Measurements from ENCODE around the gene PGAP3.
A peak's percentile ranks its signal among the peaks of the same experiment; 100 is the strongest.

The PGAP3 gene

DNA sequence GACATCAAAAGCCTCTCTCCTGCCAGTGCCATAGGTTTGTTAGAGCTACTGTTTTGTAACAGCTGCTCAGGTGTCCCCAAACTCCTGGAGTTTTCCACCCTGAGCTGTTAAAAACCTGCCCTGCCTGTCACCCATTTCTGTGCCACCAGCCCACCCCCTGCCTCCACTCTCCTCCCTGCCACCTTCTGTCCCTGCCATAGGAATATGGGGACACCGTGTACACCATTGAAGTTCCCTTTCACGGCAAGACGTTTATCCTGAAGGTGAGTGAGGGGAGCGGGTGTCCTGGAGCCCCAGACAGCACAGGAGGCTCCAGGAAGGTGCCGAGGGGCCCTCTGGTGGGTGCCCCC, 27.9 kb downstream of the PGAP3 start:
- peaks cover 18% of the 10 kb centered on the region for H3K79me1 ChIP-seq (replicated peaks; ENCODE audit: low read length, poor library complexity, severe bottlenecking)
- no peak overlapping the region for H2BK15ac ChIP-seq (ENCODE audit: low read depth, poor library complexity, severe bottlenecking)
- H2BK120ac ChIP-seq (ENCODE audit: low read depth, low read length) = no peak overlapping the region
- H3K27ac ChIP-seq (ENCODE audit: low read length, poor library complexity, severe bottlenecking) = no peak overlapping the region
- H4K91ac ChIP-seq (ENCODE audit: low read length) = no peak overlapping the region
- no peak overlapping the region for H3K18ac ChIP-seq (ENCODE audit: low read depth in 1 of 2, low read length in 2 of 2)
- no peak overlapping the region for H3K14ac ChIP-seq (ENCODE audit: low read length in 2 of 2)
- no peak overlapping the region for H2BK5ac ChIP-seq (ENCODE audit: low read depth, low read length, poor library complexity, severe bottlenecking)
- peaks cover 0 to 5% of the 10 kb centered on the region in 2 experiments for H3K27me3 ChIP-seq (ENCODE audit: control insufficient read depth in 1 of 2, insufficient read depth in 1 of 2, low read length in 2 of 2)
- no peak overlapping the region for H2AK5ac ChIP-seq (ENCODE audit: low read length, severe bottlenecking)
- H3K9ac ChIP-seq (ENCODE audit: low read length) = no peak overlapping the region
- 96% methylated on average over 5 of the region's 5 CpGs for WGBS
- H3K4me2 ChIP-seq (ENCODE audit: low read length, poor library complexity, severe bottlenecking) = no peak overlapping the region
- no peak overlapping the region for H3K4ac ChIP-seq (ENCODE audit: low read depth in 1 of 2, low read length in 2 of 2)
- no peak overlapping the region for H3K23ac ChIP-seq (ENCODE audit: low read length in 2 of 2)
- H3K4me3 ChIP-seq (ENCODE audit: insufficient read depth in 1 of 2, low read depth in 1 of 2, low read length in 2 of 2) = no peak overlapping the region
- H4K8ac ChIP-seq (ENCODE audit: low read length) = no peak overlapping the region
- no peaks in the 10 kb centered on the region for H3K9me3 ChIP-seq (ENCODE audit: control insufficient read depth, low read length)
- no peak overlapping the region for H2BK12ac ChIP-seq (ENCODE audit: low read length in 2 of 2)
- no peak for DNase-seq
- H3K36me3 ChIP-seq (ENCODE audit: control insufficient read depth in 1 of 2, insufficient read depth in 2 of 2, low read depth in 1 of 2, low read length in 2 of 2) = peaks cover 39 to 75% of the 10 kb centered on the region in 2 experiments
- H3K4me1 ChIP-seq (ENCODE audit: control insufficient read depth, insufficient read depth, low read depth, low read length) = peaks cover 55% of the 10 kb centered on the region
- no peak overlapping the region for H2AFZ ChIP-seq (ENCODE audit: low read depth, low read length)

DNA sequence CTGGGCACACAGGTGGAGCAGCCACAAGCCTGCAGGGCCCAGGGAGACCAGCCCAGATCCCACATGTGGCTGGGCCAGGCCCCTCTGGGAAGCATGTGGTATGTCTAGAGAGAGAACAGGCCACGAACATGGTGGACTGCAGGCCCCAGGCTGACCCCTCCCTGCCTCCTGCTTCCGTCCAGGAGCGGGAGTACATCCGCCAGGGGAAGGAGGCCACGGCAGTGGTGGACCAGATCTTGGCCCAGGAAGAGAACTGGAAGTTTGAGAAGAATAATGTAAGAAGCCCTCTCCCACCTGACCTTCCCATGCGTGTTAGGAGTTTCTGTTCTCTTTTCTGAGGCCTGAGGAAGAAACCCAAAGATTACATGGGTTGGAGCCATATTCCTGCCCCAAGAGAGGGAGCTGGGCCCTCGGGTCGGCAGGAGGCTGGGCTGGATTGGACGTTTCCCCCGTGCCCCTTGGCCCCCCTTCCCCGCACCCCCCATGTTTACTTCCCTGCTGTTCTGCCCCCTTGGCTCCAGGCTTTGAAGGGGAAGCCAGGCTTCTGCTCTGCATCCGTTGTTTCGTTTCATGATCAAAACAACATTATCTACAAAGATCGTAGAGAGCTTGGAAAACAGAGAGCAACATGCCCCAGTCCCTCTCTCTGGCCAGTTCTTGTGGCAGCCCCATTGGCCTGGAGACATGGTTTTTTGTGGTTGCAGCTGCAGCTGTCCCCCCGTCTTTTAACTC, 28.4 kb downstream of the PGAP3 start:
- no peak overlapping the region for H2BK120ac ChIP-seq (ENCODE audit: low read depth, low read length)
- no peaks in the 10 kb centered on the region for H3K27me3 ChIP-seq (ENCODE audit: control insufficient read depth in 1 of 2, insufficient read depth in 1 of 2, low read length in 2 of 2)
- no peak overlapping the region for H2BK15ac ChIP-seq (ENCODE audit: low read depth, poor library complexity, severe bottlenecking)
- H2AK5ac ChIP-seq (ENCODE audit: low read length, severe bottlenecking) = no peak overlapping the region
- H3K9me3 ChIP-seq (ENCODE audit: control insufficient read depth, low read length) = no peaks in the 10 kb centered on the region
- H3K79me1 ChIP-seq (replicated peaks; ENCODE audit: low read length, poor library complexity, severe bottlenecking) = peaks cover 21% of the 10 kb centered on the region
- peak overlapping the region; percentile 32 for H4K8ac ChIP-seq (ENCODE audit: low read length)
- H3K14ac ChIP-seq (ENCODE audit: low read length in 2 of 2) = no peak overlapping the region
- no peak overlapping the region for H3K27ac ChIP-seq (ENCODE audit: low read length, poor library complexity, severe bottlenecking)
- H3K18ac ChIP-seq (ENCODE audit: low read depth in 1 of 2, low read length in 2 of 2) = no peak overlapping the region
- no peak overlapping the region for H4K91ac ChIP-seq (ENCODE audit: low read length)
- H3K4me1 ChIP-seq (ENCODE audit: control insufficient read depth, insufficient read depth, low read depth, low read length) = peaks cover 49% of the 10 kb centered on the region
- no peak overlapping the region for H3K9ac ChIP-seq (ENCODE audit: low read length)
- no peak overlapping the region for H3K4ac ChIP-seq (ENCODE audit: low read depth in 1 of 2, low read length in 2 of 2)
- no peak overlapping the region for H2BK5ac ChIP-seq (ENCODE audit: low read depth, low read length, poor library complexity, severe bottlenecking)
- no peak overlapping the region for H3K23ac ChIP-seq (ENCODE audit: low read length in 2 of 2)
- WGBS = 85% methylated on average over 14 of the region's 15 CpGs
- no peak overlapping the region for H3K4me3 ChIP-seq (ENCODE audit: insufficient read depth in 1 of 2, low read depth in 1 of 2, low read length in 2 of 2)
- no peak overlapping the region for H2BK12ac ChIP-seq (ENCODE audit: low read length in 2 of 2)
- H3K36me3 ChIP-seq (ENCODE audit: control insufficient read depth in 1 of 2, insufficient read depth in 2 of 2, low read depth in 1 of 2, low read length in 2 of 2) = peaks cover 42 to 78% of the 10 kb centered on the region in 2 experiments
- no peak overlapping the region for H2AFZ ChIP-seq (ENCODE audit: low read depth, low read length)
- no peak for DNase-seq
- H3K4me2 ChIP-seq (ENCODE audit: low read length, poor library complexity, severe bottlenecking) = no peak overlapping the region

DNA sequence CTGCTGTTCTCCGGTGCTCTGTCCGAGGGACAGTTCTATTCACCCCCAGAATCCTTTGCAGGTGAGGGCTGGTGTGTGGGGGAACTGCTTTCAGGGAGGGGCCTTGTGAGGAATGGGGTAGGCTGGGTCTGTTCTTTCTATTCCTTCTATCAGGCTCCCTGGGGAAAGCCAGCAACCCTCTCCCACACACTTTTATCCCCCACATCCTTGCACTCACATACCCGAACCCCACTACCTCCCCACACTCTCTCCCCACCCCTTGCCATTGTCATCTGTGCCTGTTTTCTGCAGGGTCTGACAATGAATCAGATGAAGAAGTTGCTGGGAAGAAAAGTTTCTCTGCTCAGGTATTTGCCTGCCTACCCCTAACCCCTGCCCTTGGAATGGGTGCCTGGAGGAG, 29.1 kb downstream of the PGAP3 start:
- Histone ChIP-seq H2AFZ (ENCODE audit: low read depth, low read length) (no peak overlapping the region), H3K4ac (ENCODE audit: low read depth in 1 of 2, low read length in 2 of 2) (no peak overlapping the region), H3K4me3 (ENCODE audit: insufficient read depth in 1 of 2, low read depth in 1 of 2, low read length in 2 of 2) (no peak overlapping the region), H4K8ac (ENCODE audit: low read length) (no peak overlapping the region), H3K36me3 (ENCODE audit: control insufficient read depth in 1 of 2, insufficient read depth in 2 of 2, low read depth in 1 of 2, low read length in 2 of 2) (peaks cover 42 to 83% of the 10 kb centered on the region in 2 experiments), H2BK120ac (ENCODE audit: low read depth, low read length) (no peak overlapping the region), H2BK5ac (ENCODE audit: low read depth, low read length, poor library complexity, severe bottlenecking) (no peak overlapping the region), H3K27ac (ENCODE audit: low read length, poor library complexity, severe bottlenecking) (no peak overlapping the region), H3K4me1 (ENCODE audit: control insufficient read depth, insufficient read depth, low read depth, low read length) (peaks cover 42% of the 10 kb centered on the region), H3K23ac (ENCODE audit: low read length in 2 of 2) (no peak overlapping the region), H3K9ac (ENCODE audit: low read length) (no peak overlapping the region), H3K9me3 (ENCODE audit: control insufficient read depth, low read length) (no peaks in the 10 kb centered on the region), H3K18ac (ENCODE audit: low read depth in 1 of 2, low read length in 2 of 2) (no peak overlapping the region), H3K14ac (ENCODE audit: low read length in 2 of 2) (no peak overlapping the region), H4K91ac (ENCODE audit: low read length) (no peak overlapping the region), H3K4me2 (ENCODE audit: low read length, poor library complexity, severe bottlenecking) (no peak overlapping the region), H3K27me3 (ENCODE audit: control insufficient read depth in 1 of 2, insufficient read depth in 1 of 2, low read length in 2 of 2) (no peaks in the 10 kb centered on the region), H2AK5ac (ENCODE audit: low read length, severe bottlenecking) (no peak overlapping the region), H2BK15ac (ENCODE audit: low read depth, poor library complexity, severe bottlenecking) (no peak overlapping the region), H2BK12ac (ENCODE audit: low read length in 2 of 2) (no peak overlapping the region), H3K79me1 (replicated peaks; ENCODE audit: low read length, poor library complexity, severe bottlenecking) (peaks cover 27% of the 10 kb centered on the region)
- 100% methylated on average over 1 of the region's 3 CpGs for WGBS
- no peak for DNase-seq

DNA sequence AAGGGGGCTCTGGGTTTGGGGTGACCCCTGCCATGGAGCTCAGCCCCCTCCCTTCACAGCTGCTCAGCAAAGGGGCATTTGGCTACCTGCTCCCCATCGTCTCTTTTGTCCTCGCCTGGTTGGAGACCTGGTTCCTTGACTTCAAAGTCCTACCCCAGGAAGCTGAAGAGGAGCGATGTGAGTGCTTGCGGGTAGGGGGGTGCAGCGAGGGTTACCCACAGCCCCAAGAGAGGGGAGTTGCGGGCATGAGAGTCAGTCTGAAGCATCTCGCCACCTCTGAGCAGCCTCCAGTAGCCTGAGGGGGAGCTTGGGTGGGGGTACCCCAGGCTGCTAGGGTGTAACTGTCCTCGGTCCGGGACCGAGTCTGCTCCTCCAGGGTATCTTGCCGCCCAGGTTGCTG, 29.5 kb downstream of the PGAP3 start:
- no peak for DNase-seq
- H3K14ac ChIP-seq (ENCODE audit: low read length in 2 of 2) = no peak overlapping the region
- H2AK5ac ChIP-seq (ENCODE audit: low read length, severe bottlenecking) = no peak overlapping the region
- H3K79me1 ChIP-seq (replicated peaks; ENCODE audit: low read length, poor library complexity, severe bottlenecking) = peaks cover 31% of the 10 kb centered on the region
- no peak overlapping the region for H3K23ac ChIP-seq (ENCODE audit: low read length in 2 of 2)
- H3K18ac ChIP-seq (ENCODE audit: low read depth in 1 of 2, low read length in 2 of 2) = no peak overlapping the region
- no peaks in the 10 kb centered on the region for H3K9me3 ChIP-seq (ENCODE audit: control insufficient read depth, low read length)
- no peak overlapping the region for H2BK120ac ChIP-seq (ENCODE audit: low read depth, low read length)
- H4K8ac ChIP-seq (ENCODE audit: low read length) = no peak overlapping the region
- H3K4me3 ChIP-seq (ENCODE audit: insufficient read depth in 1 of 2, low read depth in 1 of 2, low read length in 2 of 2) = no peak overlapping the region
- no peak overlapping the region for H2BK5ac ChIP-seq (ENCODE audit: low read depth, low read length, poor library complexity, severe bottlenecking)
- H3K27ac ChIP-seq (ENCODE audit: low read length, poor library complexity, severe bottlenecking) = no peak overlapping the region
- peaks cover 44% of the 10 kb centered on the region for H3K4me1 ChIP-seq (ENCODE audit: control insufficient read depth, insufficient read depth, low read depth, low read length)
- no peaks in the 10 kb centered on the region for H3K27me3 ChIP-seq (ENCODE audit: control insufficient read depth in 1 of 2, insufficient read depth in 1 of 2, low read length in 2 of 2)
- no peak overlapping the region for H3K4me2 ChIP-seq (ENCODE audit: low read length, poor library complexity, severe bottlenecking)
- H4K91ac ChIP-seq (ENCODE audit: low read length) = no peak overlapping the region
- H2AFZ ChIP-seq (ENCODE audit: low read depth, low read length) = no peak overlapping the region
- no peak overlapping the region for H3K9ac ChIP-seq (ENCODE audit: low read length)
- WGBS = 98% methylated on average over 11 of the region's 11 CpGs
- H2BK15ac ChIP-seq (ENCODE audit: low read depth, poor library complexity, severe bottlenecking) = no peak overlapping the region
- no peak overlapping the region for H3K4ac ChIP-seq (ENCODE audit: low read depth in 1 of 2, low read length in 2 of 2)
- no peak overlapping the region for H2BK12ac ChIP-seq (ENCODE audit: low read length in 2 of 2)
- H3K36me3 ChIP-seq (ENCODE audit: control insufficient read depth in 1 of 2, insufficient read depth in 2 of 2, low read depth in 1 of 2, low read length in 2 of 2) = peaks cover 42 to 87% of the 10 kb centered on the region in 2 experiments

All from mesenchymal stem cell (in vitro differentiated cells and primary cell).